Inferior parietal cortex (tissue), 1 donor: ENCODE data around the gene AUTS2.
"Not testable (repeated sequence)": the region's sequence is repeated elsewhere in the genome, so short reads cannot be mapped to it uniquely, and the experiment has no call there.

Source experiments
- DNase-seq: peaks from one replicate; pipeline ENCODE4 v3.0.0-alpha.2; 2016; ENCODE audit errors: extremely low spot score

Gene AUTS2

GRCh38 chr7:70577078-70577477 is 978.8 kb downstream of the AUTS2 start:
- no peak for DNase-seq

GRCh38 chr7:70578131-70578530 is 979.9 kb downstream of the AUTS2 start:
- no peak for DNase-seq

- no peak for DNase-seq
Observed at GRCh38 chr7:70579397-70580097, 981.3 kb downstream of the AUTS2 start.

GRCh38 chr7:70580161-70580560 is 981.9 kb downstream of the AUTS2 start:
- DNase-seq = no peak

GRCh38 chr7:70582927-70583895 is 984.9 kb downstream of the AUTS2 start:
- no peak for DNase-seq

GRCh38 chr7:70583965-70584883 is 985.9 kb downstream of the AUTS2 start:
- DNase-seq = no peak

- no peak for DNase-seq
Observed at GRCh38 chr7:70585071-70585470, 986.8 kb downstream of the AUTS2 start.

- no peak for DNase-seq
Observed at GRCh38 chr7:70586822-70587221, 988.5 kb downstream of the AUTS2 start.

- no peak for DNase-seq
Observed at GRCh38 chr7:70587739-70588138, 989.5 kb downstream of the AUTS2 start.

GRCh38 chr7:70588191-70588921 is 990.1 kb downstream of the AUTS2 start:
- DNase-seq = no peak

GRCh38 chr7:70589010-70589409 is 990.7 kb downstream of the AUTS2 start:
- no peak for DNase-seq

- DNase-seq = no peak
Observed at GRCh38 chr7:70589590-70589989, 991.3 kb downstream of the AUTS2 start.

- no peak for DNase-seq
Observed at GRCh38 chr7:70590126-70590854, 992.0 kb downstream of the AUTS2 start.

- DNase-seq = no peak
Observed at GRCh38 chr7:70591643-70592042, 993.4 kb downstream of the AUTS2 start.

- DNase-seq = no peak
Observed at GRCh38 chr7:70592171-70592570, 993.9 kb downstream of the AUTS2 start.

- DNase-seq = no peak
Observed at GRCh38 chr7:70594170-70594569, 995.9 kb downstream of the AUTS2 start.

- not testable (repeated sequence) for DNase-seq
Observed at GRCh38 chr7:70594885-70595284, 996.6 kb downstream of the AUTS2 start.

- DNase-seq = no peak
Observed at GRCh38 chr7:70595370-70595754, 997.1 kb downstream of the AUTS2 start.

GRCh38 chr7:70595755-70596597 is 997.7 kb downstream of the AUTS2 start:
- no peak for DNase-seq

GRCh38 chr7:70596598-70596913 is 998.3 kb downstream of the AUTS2 start:
- no peak for DNase-seq
